ENCODE data around the gene KLHL1. TPM values are rescaled to one million over a fixed set of nuclear protein-coding genes. Genes with fewer than 3 reads are reported as not detected.
"Not testable (repeated sequence)": the region's sequence is repeated elsewhere in the genome, so short reads cannot be mapped to it uniquely, and the experiment has no call there.

The KLHL1 gene
- total RNA-seq (2014; rRNA removed; shearing (Covaris generic)), result not detected in 2 replicates

DNA sequence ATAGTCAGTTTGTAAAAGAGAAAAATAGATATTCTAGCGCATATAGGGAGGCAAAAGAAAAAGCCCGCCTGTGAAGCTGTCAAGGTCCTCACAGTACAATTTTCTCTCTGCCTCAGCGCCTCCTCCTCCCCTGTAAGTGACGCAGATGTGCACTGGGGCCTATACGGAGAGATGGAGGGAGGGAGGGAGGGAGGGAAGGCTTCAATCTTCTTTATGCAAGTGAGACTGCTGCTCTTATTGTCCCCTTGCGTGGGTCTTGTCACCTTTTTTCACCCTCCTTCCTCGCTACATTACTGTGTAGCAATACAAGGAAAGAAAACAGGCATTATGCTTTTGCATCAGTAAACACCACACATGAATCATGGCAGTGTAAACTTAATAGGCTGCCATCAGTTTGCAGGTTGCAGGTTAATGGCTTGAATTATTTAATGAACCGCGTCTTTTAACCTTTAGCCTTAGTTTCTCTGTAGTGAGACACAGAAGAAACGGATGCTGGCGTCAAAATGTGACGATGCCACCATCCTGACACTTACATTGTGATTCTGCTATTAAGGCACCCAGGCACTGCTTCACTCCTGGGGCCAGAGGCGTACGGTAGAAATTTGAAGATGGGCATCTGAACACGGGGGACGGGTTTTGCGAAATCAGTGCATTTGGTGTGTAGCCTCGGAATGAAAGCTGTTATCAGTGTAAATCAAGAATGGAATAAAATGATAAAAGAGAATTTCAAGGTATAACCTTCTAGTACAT, at the start of gene KLHL1:
Gene KLHL1 (minus strand): TSS at position 97 of the 750 bp plus-strand sequence. CDS start 753 bp downstream, outside the sequence.
- no peak for DNase-seq (ENCODE audit: low read depth)

DNA sequence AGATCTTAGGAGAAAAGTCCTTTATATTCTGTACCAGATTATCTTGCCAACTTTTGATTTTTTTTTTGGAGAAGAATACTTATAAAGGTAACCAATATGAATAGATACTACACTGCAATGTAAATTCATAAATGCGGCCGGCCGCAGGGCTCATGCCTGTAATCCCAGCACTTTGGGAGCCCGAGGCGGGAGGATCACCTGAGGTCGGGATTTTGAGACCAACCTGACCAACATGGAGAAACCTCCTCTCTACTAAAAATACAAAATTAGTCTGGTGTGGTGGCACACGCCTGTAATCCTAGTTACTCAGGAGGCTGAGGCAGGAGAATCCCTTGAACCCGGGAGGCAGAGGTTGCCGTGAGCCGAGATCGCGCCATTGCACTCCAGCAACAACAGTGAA, 34.4 kb upstream of the KLHL1 start:
- not testable (repeated sequence) for DNase-seq (ENCODE audit: low read depth)

GRCh38 chr13:70128098-70128497, 19.8 kb upstream of the KLHL1 start:
- DNase-seq (ENCODE audit: low read depth), result no peak

DNA sequence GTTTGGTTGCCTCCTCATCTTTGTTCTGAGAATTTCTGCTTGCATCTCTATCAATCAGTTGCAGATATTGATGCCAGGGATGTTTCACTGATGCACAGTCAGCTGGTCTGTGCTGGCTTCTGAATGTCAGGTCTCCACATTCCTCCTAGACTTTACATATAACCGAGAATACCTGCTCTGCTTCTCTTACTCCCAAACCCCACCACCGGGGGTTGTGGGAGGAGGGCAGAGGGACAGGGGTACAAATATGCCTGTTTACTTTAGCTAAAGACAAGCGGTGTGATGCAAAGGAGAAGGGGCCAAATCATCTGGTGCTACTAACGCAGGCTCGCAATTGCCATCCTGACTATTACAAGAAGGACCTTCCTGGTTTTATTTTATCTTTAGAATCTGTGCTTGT, 17.4 kb upstream of the KLHL1 start:
- DNase-seq (ENCODE audit: low read depth), result no peak

DNA sequence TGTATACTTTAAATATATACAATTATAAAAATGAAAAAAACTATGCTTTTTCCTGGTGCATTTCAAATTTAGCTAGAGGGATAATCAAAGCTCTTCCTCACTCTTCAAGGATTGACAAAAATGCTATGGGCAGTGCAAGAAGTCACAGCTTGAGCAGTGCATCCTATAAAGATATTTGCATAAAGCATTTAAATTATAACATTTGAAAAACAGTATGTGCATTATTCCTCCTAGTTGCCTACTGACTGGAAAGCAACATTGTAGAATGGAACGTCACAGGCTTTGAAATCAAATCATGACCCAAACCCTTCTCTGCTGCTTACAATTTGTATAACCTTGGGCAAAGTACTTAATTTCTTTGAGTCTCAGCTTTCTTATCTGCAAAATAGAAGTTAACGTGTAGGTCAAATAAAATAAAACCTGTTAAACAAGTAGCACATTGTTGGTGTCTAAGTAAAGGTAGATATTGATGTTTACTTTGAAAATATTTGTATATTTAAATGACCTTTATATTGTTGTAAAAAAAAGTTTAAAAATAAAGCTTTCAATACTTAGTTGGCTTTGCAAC, 9.2 kb upstream of the KLHL1 start:
- no peak for DNase-seq (ENCODE audit: low read depth)

DNA sequence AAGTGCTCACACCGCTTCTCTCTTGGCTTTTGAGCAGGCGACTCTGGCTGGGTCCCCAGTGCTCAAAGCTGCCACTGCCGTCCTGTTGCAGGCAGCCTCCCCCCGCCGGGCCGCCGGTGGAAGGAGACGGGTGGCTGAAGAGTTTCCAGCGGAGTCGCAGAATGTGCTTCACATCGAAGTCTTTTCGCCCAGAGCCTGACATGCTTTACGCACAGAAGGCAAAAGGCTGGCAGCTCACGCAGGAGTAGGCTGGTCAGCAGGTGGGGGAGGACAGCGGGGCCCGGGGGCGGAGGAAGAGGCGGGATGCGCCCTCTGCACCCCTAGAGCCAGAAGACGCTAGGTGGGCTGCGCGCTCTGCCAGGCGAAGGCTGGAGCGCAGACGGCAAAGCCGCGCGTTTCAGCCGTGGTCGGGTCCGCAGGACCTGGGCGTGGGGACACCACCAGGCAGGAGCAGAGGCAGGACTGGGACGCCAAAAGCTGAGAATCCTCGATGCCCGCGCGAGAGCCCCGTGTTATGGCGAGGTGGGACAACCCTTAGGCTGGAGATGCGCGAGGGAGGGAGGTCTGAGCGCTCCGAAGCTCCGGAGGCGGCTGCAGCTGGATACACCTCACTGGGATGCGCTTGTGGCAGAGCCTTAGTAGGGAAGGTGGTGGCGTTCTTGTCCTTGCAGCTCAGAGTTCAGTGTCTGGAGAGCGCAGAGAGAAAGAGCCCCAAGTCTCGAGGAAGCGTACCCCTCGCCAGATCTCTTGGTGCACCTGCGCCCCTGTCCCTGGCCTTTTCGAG, 562 bp downstream of the KLHL1 start, which contains the start of gene ATXN8OS:
Gene ATXN8OS (plus strand): TSS at position 329 of the 784 bp plus-strand sequence.
- DNase-seq (ENCODE audit: low read depth), result no peak

DNA sequence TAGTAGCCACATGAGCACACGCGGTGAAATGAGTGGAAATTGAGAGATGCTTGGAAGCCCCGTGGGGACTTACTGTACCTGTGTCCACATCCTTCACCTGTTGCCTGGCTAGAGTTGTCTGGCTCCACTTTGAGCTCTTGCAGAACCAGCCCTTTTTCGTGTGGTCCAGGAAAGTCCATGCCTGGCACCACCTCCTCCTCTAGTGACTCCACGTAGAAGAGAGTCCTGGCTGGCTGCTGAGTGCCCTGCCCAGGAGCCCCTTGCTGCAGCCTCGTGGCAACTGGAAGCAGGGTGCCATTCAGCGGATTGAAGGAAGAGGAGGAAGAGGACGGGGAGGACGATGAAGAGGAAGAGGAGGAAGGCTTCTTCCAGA, 1.1 kb downstream of the KLHL1 start:
- no peak for DNase-seq (ENCODE audit: low read depth)

DNA sequence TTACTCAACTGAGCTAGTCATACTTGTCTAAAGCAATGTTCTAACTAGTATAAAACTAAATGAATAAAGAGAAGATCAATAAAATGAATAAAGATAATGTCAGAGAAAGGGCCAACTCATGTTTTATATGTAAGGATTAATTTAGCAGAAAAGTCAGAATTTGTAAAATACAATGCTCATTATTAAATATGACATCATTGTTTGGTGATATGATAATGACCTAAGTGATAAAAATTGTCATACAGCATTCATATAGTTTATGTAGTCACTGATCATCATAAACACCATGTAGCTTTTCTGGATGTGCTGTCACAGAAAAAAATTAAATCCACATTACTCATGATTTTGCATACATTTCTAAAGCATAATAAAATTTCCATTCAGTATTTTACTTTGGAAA, 3.8 kb downstream of the KLHL1 start:
- DNase-seq (ENCODE audit: low read depth), result no peak

DNA sequence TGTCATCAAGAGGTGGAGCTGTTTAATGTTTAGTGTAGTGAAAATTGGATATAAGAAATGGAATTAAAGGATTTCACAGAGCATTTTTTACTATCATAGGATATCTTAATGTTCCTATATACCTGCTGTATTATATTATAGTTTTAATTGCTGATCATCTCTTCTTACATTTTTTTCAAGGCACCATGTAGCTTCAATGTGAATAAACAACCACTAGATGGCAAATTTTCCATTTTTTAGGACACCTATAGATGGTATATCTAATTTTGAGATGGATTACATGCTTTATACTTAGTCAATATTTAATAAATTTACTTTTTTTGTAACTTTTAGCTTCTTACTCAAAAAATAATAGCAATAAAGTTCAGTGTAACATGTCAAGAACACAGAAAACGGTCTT, 9.6 kb downstream of the KLHL1 start:
- no peak for DNase-seq (ENCODE audit: low read depth)

GRCh38 chr13:70090036-70090723, 18.1 kb downstream of the KLHL1 start:
- DNase-seq (ENCODE audit: low read depth), result no peak

GRCh38 chr13:70088926-70089325, 19.3 kb downstream of the KLHL1 start:
- DNase-seq (ENCODE audit: low read depth), result no peak

DNA sequence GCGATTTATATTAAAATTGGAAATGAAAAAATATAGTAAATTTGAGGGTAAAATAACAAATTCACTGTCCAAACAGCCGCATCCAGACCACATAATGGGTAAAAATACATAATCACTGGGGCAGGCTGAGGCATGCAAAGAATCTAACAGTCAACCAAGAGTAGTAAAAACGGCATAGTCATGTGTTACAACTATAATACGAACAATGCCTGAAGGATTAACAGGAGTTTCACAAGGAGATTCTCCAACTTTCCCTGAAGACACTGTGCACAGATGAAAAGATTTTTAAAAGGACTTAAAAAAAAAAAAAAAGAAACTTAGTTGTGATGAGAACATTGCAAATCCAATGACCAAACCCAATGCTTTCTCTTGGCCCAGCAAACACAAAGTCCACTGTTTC, 21.0 kb downstream of the KLHL1 start:
- no peak for DNase-seq (ENCODE audit: low read depth)

DNA sequence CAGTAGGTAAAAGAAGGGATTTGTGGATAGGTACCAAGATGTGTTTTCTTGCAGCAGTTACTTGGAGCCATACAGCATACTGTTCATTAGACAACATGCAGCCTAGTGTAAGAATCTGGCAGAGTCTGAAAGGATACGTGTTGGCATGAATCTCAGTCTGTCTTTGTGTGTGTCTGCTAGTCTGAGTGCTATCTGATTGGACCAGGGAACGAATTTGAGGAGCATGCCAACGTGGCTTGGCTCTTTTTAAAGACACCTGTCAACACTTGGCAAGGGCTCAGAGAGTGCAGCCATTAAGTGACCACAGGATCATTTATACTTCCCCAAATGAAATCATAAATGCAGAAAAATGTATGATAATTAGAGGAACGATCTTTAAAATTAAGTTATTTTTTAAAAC, 28.2 kb downstream of the KLHL1 start:
- no peak for DNase-seq (ENCODE audit: low read depth)

DNA sequence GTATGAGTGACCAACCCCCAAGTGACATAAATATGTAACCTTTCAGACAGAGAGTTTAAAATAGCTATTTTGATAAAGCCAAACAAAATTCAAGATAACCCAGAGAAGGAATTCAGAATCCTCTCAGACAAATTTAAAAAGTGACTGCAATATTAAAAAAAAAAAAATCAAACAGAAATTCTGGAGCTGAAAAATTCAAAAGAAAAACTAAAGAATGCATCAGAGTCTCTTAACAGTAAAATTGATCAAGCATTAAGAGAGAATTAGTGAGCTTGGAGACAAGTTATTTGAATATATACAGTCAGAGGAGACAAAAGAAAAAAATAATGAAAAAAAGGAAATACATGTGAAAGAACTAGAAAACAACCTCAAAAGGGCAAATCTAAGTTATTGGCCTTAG, 53.7 kb downstream of the KLHL1 start:
- no peak for DNase-seq (ENCODE audit: low read depth)

DNA sequence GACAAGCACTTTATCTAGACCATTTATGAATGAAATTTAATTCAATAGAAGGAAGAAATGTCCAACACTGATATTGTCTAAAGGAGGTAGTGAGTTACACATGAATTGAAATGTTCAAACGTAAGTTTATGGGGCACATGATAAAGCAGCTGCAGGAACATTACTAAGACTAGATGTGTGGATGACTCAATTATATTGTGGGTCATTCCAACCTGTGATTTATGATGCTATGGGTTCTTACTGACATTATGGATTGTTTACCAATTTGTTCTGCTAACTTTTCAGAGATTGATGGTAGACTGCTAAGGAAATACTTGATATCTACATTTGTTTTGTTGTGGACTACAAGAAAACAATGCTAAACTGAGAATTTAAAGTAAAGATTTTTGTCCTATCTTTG, 56.7 kb downstream of the KLHL1 start:
- no peak for DNase-seq (ENCODE audit: low read depth)

- no peak for DNase-seq (ENCODE audit: low read depth)
Observed at GRCh38 chr13:70043685-70044084, 64.6 kb downstream of the KLHL1 start.

DNA sequence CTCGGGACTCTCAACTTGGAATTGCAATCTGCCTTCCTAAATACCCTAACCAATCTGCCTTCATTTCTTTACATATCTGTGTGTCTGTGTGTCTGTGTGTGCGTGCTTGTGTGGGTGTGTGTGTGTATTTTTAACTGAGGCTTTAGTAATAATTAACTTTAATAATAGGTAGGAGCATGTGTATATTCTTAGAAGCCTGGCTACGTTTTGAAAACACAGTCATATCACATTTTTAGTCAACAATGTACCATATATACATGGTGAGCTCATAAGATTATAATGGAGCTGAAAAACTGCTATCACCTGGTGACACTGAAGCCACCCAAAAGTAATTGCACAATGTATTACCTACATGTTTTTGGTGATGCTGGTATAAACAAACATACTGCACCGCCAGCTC, 66.1 kb downstream of the KLHL1 start:
- no peak for DNase-seq (ENCODE audit: low read depth)

DNA sequence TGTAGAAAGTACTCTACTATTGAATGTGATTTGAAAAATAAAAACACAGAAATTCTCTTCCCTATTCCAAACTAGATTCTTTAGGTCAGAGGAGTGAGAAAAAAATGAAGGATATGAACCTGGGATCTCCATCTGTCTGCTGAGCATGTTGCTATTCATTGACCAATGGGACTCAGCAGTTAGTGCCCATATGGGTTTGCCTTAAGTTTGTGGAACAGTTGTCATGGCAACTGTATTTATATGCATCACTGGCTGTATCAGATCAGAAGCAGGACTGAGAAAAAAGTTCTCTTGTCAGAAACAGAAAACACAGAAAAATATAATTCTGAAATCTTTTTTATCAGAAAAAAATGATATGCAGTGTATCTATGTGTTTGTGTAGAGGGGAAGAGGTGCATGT, 74.0 kb downstream of the KLHL1 start:
- no peak for DNase-seq (ENCODE audit: low read depth)

GRCh38 chr13:70027551-70027950, 80.7 kb downstream of the KLHL1 start:
- DNase-seq (ENCODE audit: low read depth), result no peak

DNA sequence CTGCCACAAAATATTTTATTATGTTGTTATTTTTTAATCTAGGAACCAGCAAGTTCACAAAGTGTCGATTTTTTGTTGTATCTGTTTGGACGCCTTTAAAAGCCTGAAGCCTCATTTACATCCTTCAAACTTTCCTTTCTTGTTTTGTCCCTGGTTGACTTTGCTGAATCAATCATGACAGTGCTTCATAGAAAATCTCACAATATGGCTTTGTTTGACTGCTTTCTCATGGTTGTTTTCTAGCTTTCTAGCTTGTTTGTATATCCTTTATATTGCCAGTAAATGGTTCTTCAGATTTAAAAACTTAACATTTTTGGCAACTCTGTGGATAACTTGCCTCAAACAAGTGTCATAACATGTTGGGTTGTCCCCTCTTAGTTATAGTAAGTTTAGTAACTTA, 84.7 kb downstream of the KLHL1 start:
- no peak for DNase-seq (ENCODE audit: low read depth)

GRCh38 chr13:70022646-70023045, 85.6 kb downstream of the KLHL1 start:
- DNase-seq (ENCODE audit: low read depth), result no peak

- no peak for DNase-seq (ENCODE audit: low read depth)
Observed at GRCh38 chr13:70016116-70016515, 92.1 kb downstream of the KLHL1 start.

All from M059J (cell line).